ENCODE measurements around the gene SLC6A5. TPM values are rescaled to one million over a fixed set of nuclear protein-coding genes. Genes with fewer than 3 reads are reported as not detected.

Gene SLC6A5
- total RNA-seq, 1 experiment from 2014 or later, result not detected

- no peak overlapping the region for H2AFZ ChIP-seq (ENCODE audit: low read depth, low read length, poor library complexity, severe bottlenecking)
- no peaks in the 10 kb centered on the region for H4K20me1 ChIP-seq (ENCODE audit: insufficient read depth)
- H3K27me3 ChIP-seq (ENCODE audit: insufficient read depth, low read length), result peaks cover 56% of the 10 kb centered on the region
- ATAC-seq, result no peak
- POLR2A ChIA-PET, result no interaction called here
- TF ChIP-seq POLR2A (IDR thresholded peaks at IDR 0.05; ENCODE audit: borderline replicate concordance, extremely low read depth, insufficient read depth, insufficient read length) (no peak), YY1 (IDR thresholded peaks at IDR 0.05; ENCODE audit: extremely low read depth, insufficient replicate concordance, low read depth, low read length) (no peak), SP1 (IDR thresholded peaks at IDR 0.05; ENCODE audit: low read depth) (no peak), RAD21 (IDR thresholded peaks at IDR 0.05; ENCODE audit: low read depth) (no peak), JUND (IDR thresholded peaks at IDR 0.05) (no peak), ZFX (IDR thresholded peaks at IDR 0.05) (no peak), EZH2phosphoT487 (IDR thresholded peaks at IDR 0.05; ENCODE audit: borderline replicate concordance) (no peak), EGR1 (IDR thresholded peaks at IDR 0.05; ENCODE audit: low read depth) (no peak), TCF7L2 (IDR thresholded peaks at IDR 0.05; ENCODE audit: borderline replicate concordance, extremely low read depth, insufficient read depth, insufficient read length) (no peak), ATF3 (IDR thresholded peaks at IDR 0.05) (no peak), EZH2 (IDR thresholded peaks at IDR 0.05) (no peak), POLR2AphosphoS5 (IDR thresholded peaks at IDR 0.05; ENCODE audit: low read depth, low read length) (no peak), ZBTB33 (IDR thresholded peaks at IDR 0.05; ENCODE audit: extremely low read depth, insufficient replicate concordance, low read length) (no peak), FOSL1 (IDR thresholded peaks at IDR 0.05; ENCODE audit: low read depth) (no peak), ZNF274 (IDR thresholded peaks at IDR 0.05; ENCODE audit: low read depth, low read length) (no peak), CEBPB (IDR thresholded peaks at IDR 0.05; ENCODE audit: low read depth) (no peak)
- TF ChIP-seq, protein P1, sequence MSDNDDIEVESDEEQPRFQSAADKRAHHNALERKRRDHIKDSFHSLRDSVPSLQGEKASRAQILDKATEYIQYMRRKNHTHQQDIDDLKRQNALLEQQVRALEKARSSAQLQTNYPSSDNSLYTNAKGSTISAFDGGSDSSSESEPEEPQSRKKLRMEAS (IDR thresholded peaks at IDR 0.05), result no peak
- no peak overlapping the region for H3K4me2 ChIP-seq (ENCODE audit: low read length)
- H3K4me3 ChIP-seq (replicated peaks in 1 of 2; ENCODE audit: low read depth in 1 of 2, low read length in 2 of 2), result no peak overlapping the region
- H3K9me3 ChIP-seq (ENCODE audit: control insufficient read depth in 1 of 2, insufficient read depth in 1 of 2, low read depth in 1 of 2, low read length in 2 of 2), result no peaks in the 10 kb centered on the region
- no peaks in the 10 kb centered on the region for H3K79me2 ChIP-seq (ENCODE audit: insufficient read depth, low read length)
- H3K36me3 ChIP-seq (ENCODE audit: control insufficient read depth in 1 of 2, insufficient read depth in 2 of 2, low read length in 2 of 2), result no peaks in the 10 kb centered on the region
- no peak overlapping the region for H3K9ac ChIP-seq (ENCODE audit: low read length)
- RAD21 ChIA-PET (ENCODE audit: low non-redundant PET in 1 of 2, low total read pairs in 2 of 2, uncharacterized antibody in 2 of 2, unreplicated experiment in 2 of 2), result no interaction called here
- no peaks in the 10 kb centered on the region for H3K4me1 ChIP-seq (ENCODE audit: control insufficient read depth in 1 of 2, insufficient read depth in 2 of 2, low read length in 2 of 2)
- no TSS peak for BruUV-seq (replicated peaks)
- intact Hi-C loops (cut with micrococcal nuclease), result loop anchor here (10.0 kb wide), 1 partner anchor 373 kb away; no protein-coding TSS in a partner anchor
- CTCF ChIA-PET, result no interaction called here
- no peak for DNase-seq (ENCODE audit: low read depth, low spot score)
- H3K27ac ChIP-seq (ENCODE audit: low read depth, low read length), result no peak overlapping the region
- H3K9me2 ChIP-seq (ENCODE audit: insufficient read depth), result no peaks in the 10 kb centered on the region
Measured at GRCh38 chr11:20618083-20618482, 18.7 kb downstream of the SLC6A5 start.

Measured in HCT116 (cell line).